Parietal lobe (tissue), 1 donor: Measurements from ENCODE around the gene FAM216B. TPM values are rescaled to one million over a fixed set of nuclear protein-coding genes. Genes with fewer than 3 reads are reported as not detected.

ENCODE experiments used
- total RNA-seq: library from RNA; depleted of rRNA; stranded (reverse); fragments of >200 nt; gene quantifications from one replicate; pipeline ENCODE4 v1.2.3, GENCODE V29; 2014

FAM216B gene
- total RNA-seq: 0.94 TPM

GRCh38 chr13:42781352-42781751 lies at the start of gene FAM216B:
Gene FAM216B, plus strand, starts transcription at chr13:42781584. Its CDS starts 2,484 bp downstream, at chr13:42784068.

Other genes starting within 250 kb of the FAM216B start
- not detected for gene TNFSF11, start 207.4 kb upstream of the FAM216B start, total RNA-seq
- gene EPSTI1, start 210.7 kb downstream of the FAM216B start, total RNA-seq: 1.3 TPM
- gene DNAJC15, start 242.0 kb downstream of the FAM216B start, total RNA-seq: 21.6 TPM